Pancreas (tissue), 10 donors: ENCODE measurements around the gene ODC1. TPM values are rescaled to one million over a fixed set of nuclear protein-coding genes. Genes with fewer than 3 reads are reported as not detected.
A peak's percentile ranks its signal among the peaks of the same experiment; 100 is the strongest.

ENCODE experiments used
- ATAC-seq, 4 donors: fragments of 200-7000 bp; cut with Tn5 transposase; one replicate each; pipeline versions ENCODE4 v1.8.0 to v1.9.1; 2020; ENCODE audit warnings: mild to moderate bottlenecking in 4 of 4, moderate library complexity in 4 of 4
- DNase-seq, 6 donors: peaks; one replicate each; pipeline ENCODE4 v3.0.0-alpha.2; 2020
- FAIRE-seq: peaks from 2 replicates; lab custom pipeline; 2012; peaks lifted over from hg19 to GRCh38; lab: Jason Lieb, UNC
- H3K27ac ChIP-seq, 4 donors: fragments of 200-600 bp; sonication (generic); 1 replicate in 3 of 4; 2 replicates in 1 of 4; pipeline versions ENCODE4 v1.5.0 to v1.8.0; 2020
- H3K27me3 ChIP-seq, 4 donors: fragments of 200-600 bp; one replicate each; pipeline ENCODE4 v1.8.0; 2021
- H3K36me3 ChIP-seq, 3 donors: fragments of 200-600 bp; sonication (generic) in 1 of 3; one replicate each; pipeline versions ENCODE4 v1.5.0 to v1.8.0; 2020 to 2021
- H3K4me1 ChIP-seq, 3 donors: fragments of 200-600 bp; one replicate each; pipeline ENCODE4 v1.8.0; 2021
- H3K4me3 ChIP-seq, 4 donors: fragments of 200-600 bp; sonication (generic) in 2 of 4; one replicate each; pipeline versions ENCODE4 v1.5.0 to v1.8.0; 2020 to 2021
- H3K9me3 ChIP-seq, 4 donors: fragments of 200-600 bp; one replicate each; pipeline ENCODE4 v1.8.0; 2021
- WGBS, 2 donors: extraction: QIAGEN DNeasy Blood & Tissue Kit; methylation state at CpG; one replicate each; pipeline ENCODE4 v1.1.7; 2013; 5-methylcytosine and 5-hydroxymethylcytosine counted together
- intact Hi-C, 3 donors: fragments of 100-400 bp; cut with DNase I; formaldehyde crosslinking; loops; one replicate each; pipeline versions ENCODE4 v1.11.1 to v1.14.2; 2022
- polyA plus RNA-seq, 2 donors: library from polyadenylated mRNA; stranded (reverse); fragments of 200-250 nt; gene quantifications; one replicate each; pipeline ENCODE4 v1.2.3, GENCODE V29; 2013
- total RNA-seq, 6 donors: library from RNA; stranded (reverse); fragmentation: NEBNext Ultra II Directional in 4 of 6; extraction: Animal tissue kit (Norgen Biotek cat#: 25700) in 4 of 6; gene quantifications; one replicate each; pipeline versions ENCODE4 v1.2.1 to v1.2.4, GENCODE V29; 2021 to 2023
- TF ChIP-seq, protein P1 (sequence below), 4 donors: fragments of 200-600 bp; sonication (generic) in 3 of 4; IDR thresholded peaks; one replicate each; pipeline versions ENCODE4 v1.5.0 to v1.8.0; 2021; ENCODE audit warnings: antibody characterized with exemption in 4 of 4
- donor health status: healthy with polysubstance abuse.
- donor health status: DM: no; HTN: no; CAD: no; lungs with moderate emphysema.
- donor health status: DM: no; HTN: no; CAD: no.
- donor health status: control.
- donor health status: control.
- donor health status: Bipolar disorder and iron deficiency.
- donor health status: DM: yes; HTN: yes; CAD: no.
- donor health status: DM: no; HTN: no; CAD: no.
- donor health status: DM: no; HTN: no; CAD: no.
- donor health status: DM: yes; HTN: yes; CAD: no.

The ODC1 gene
- total and polyA plus RNA-seq, 8 donors, result 9.3 to 52.2 (median 28.5) TPM

DNA sequence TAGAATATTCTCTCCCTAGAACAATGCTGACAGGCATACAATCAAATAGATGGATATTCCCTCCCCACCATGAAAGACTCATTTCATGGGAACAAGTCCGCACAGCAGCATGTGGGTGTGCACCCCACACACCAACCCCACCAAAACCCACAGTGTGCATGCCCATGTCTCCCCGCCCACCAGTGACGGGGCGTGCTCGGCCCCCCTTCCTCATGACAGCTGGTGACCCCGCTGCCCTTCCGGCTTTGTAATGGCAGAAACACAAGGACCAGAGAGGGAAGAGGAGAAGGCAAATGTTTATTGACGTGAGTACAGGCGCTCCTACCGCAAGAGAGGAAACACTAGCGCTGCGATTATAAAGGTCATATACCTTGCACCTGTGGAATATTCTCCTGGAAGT, 30.8 kb upstream of the ODC1 start:
- no peaks in the 10 kb centered on the region for H3K36me3 ChIP-seq
- intact Hi-C loops, result no loop called here
- FAIRE-seq (no peak), ATAC-seq (no peak), DNase-seq (peak in 1 of 6 donors; percentile 26)
- H3K4me3 ChIP-seq, result no peak overlapping the region
- H3K27ac ChIP-seq, result no peak overlapping the region
- no peaks in the 10 kb centered on the region for H3K27me3 ChIP-seq
- H3K4me1 ChIP-seq, result no peaks in the 10 kb centered on the region
- no peaks in the 10 kb centered on the region for H3K9me3 ChIP-seq
- TF ChIP-seq, protein P1, sequence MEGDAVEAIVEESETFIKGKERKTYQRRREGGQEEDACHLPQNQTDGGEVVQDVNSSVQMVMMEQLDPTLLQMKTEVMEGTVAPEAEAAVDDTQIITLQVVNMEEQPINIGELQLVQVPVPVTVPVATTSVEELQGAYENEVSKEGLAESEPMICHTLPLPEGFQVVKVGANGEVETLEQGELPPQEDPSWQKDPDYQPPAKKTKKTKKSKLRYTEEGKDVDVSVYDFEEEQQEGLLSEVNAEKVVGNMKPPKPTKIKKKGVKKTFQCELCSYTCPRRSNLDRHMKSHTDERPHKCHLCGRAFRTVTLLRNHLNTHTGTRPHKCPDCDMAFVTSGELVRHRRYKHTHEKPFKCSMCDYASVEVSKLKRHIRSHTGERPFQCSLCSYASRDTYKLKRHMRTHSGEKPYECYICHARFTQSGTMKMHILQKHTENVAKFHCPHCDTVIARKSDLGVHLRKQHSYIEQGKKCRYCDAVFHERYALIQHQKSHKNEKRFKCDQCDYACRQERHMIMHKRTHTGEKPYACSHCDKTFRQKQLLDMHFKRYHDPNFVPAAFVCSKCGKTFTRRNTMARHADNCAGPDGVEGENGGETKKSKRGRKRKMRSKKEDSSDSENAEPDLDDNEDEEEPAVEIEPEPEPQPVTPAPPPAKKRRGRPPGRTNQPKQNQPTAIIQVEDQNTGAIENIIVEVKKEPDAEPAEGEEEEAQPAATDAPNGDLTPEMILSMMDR (IDR thresholded peaks at IDR 0.05), result no peak
- WGBS, 2 donors, result 89% methylated on average over 12 of the region's 12 CpGs

DNA sequence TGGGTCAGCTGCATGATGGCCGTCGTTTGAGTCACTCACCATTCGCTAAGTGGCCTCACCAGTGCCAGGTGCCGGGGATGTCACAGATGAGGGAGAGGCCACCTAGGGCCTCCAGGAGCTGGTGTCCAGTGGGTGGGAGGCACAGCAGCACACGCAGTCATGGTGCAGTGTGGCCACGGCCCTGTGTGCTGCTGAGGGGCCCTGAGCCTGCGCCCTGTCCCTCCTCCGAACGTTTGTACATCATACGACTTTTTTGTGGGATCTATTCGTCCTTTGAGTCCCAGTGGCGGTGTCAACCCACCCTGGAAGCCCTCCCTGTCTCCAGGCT, 30.1 kb upstream of the ODC1 start:
- Histone ChIP-seq H3K36me3 (no peaks in the 10 kb centered on the region), H3K9me3 (no peaks in the 10 kb centered on the region), H3K4me1 (no peaks in the 10 kb centered on the region), H3K27me3 (no peaks in the 10 kb centered on the region), H3K27ac (no peak overlapping the region), H3K4me3 (no peak overlapping the region)
- ATAC-seq (no peak), FAIRE-seq (no peak), DNase-seq (peak in 1 of 6 donors; percentile 33)
- TF ChIP-seq, protein P1 (IDR thresholded peaks at IDR 0.05), result no peak
- WGBS, 2 donors, result 80 to 86% methylated on average over 12 of the region's 12 CpGs
- intact Hi-C loops, result no loop called here

DNA sequence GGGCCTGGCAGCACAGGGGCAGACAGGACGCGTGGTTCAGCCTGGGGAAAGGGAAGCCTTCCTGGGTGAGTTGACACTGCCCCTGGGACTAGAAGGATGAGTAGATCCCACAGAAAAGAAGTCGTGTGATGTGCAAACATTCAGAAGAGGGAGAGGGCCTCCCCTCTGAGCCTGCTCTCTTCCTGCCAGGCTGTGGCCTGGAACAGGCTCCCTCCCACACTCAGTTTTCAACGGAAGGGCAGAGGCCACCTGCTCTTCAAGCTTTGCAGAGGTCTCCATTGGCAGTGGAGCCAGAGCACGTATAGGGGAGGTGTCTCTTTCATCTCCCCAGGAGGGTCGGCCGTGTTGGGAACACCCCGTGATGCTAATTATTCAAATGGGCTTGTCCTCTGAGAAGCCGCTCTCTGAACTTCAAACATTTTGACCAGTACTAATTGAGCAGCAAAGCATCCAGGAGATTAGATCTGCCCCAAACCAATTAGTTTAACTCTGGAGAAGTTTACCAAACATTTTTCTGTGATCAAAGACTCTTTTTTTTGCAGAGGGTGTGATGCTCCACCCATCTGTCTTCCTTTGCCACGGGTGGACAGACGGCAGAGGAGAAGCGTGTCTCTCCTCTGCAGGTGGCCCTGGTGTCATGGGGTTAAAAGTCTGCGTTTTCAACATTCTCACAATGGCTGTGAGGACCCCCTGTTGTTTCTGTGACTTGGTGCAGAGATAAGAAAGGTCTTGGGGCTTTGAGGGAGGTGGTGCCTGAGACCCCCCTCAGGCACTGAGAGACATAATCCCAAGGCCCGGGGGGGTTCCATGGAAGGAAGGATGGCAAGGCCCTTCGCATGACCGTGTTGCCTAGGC, 29.5 kb upstream of the ODC1 start:
- Histone ChIP-seq H3K36me3 (no peaks in the 10 kb centered on the region), H3K27ac (no peak overlapping the region), H3K4me3 (no peak overlapping the region), H3K27me3 (no peaks in the 10 kb centered on the region), H3K4me1 (no peaks in the 10 kb centered on the region), H3K9me3 (no peaks in the 10 kb centered on the region)
- FAIRE-seq (no peak), DNase-seq (peak in 1 of 6 donors; percentile 34), ATAC-seq (no peak)
- WGBS, 2 donors, result 78% methylated on average over 16 of the region's 16 CpGs
- intact Hi-C loops, result no loop called here
- TF ChIP-seq, protein P1 (IDR thresholded peaks at IDR 0.05), result no peak

DNA sequence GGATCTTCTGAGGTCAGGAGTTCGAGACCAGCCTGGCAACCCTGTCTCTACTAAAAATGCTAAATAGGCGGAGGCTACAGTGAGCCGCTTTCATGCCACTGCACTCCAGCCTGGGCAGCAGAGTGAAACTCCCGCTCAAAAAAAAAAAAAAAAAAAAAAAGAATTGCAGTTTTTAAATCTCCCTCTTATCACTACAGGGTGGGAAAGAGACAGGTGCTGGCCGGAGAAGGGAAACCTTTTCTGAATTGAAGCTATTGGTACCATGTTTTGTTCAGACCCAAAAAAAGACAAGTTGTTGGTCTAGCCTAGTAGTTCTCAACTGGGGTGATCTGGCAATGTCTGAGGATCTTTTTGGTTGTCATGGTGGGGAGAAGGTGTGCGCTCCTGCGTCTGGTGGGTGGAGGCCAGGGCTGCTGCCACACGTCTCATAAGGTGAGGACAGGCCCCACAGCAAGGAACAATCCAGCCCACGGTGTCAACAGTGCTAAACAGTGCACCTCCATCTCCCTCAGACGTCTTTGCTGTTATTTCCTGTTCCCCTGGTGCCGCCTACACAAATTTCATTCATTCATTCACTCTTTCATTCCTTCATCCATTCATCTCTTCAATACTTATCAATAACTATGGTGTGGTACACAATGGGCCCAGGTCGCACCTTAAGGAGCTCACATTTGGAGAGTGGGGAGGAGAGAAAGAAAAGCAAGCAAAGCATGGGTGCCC, 28.8 kb upstream of the ODC1 start:
- TF ChIP-seq, protein P1 (IDR thresholded peaks at IDR 0.05), result no peak
- Histone ChIP-seq H3K27ac (no peak overlapping the region), H3K4me3 (no peak overlapping the region), H3K36me3 (no peaks in the 10 kb centered on the region), H3K9me3 (no peaks in the 10 kb centered on the region), H3K4me1 (no peaks in the 10 kb centered on the region), H3K27me3 (no peaks in the 10 kb centered on the region)
- 66 to 70% methylated on average over 12 of the region's 12 CpGs for WGBS, 2 donors
- ATAC-seq (peak in 3 of 4 donors; percentile 29 to 52 (median 47)), FAIRE-seq (no peak), DNase-seq (peak in 1 of 6 donors; percentile 49)
- intact Hi-C loops, result no loop called here
